Stimulated activated CD8-positive, alpha-beta memory T cell treated with anti-CD3 and anti-CD28 coated beads, Interleukin-4, amount 100 ng/mL, for 48 hours (primary cell): ENCODE measurements around the gene ZNF668.

Source experiments
- DNase-seq: peaks from one replicate; pipeline ENCODE4 v3.0.0-alpha.2; 2020

ZNF668 gene

DNA sequence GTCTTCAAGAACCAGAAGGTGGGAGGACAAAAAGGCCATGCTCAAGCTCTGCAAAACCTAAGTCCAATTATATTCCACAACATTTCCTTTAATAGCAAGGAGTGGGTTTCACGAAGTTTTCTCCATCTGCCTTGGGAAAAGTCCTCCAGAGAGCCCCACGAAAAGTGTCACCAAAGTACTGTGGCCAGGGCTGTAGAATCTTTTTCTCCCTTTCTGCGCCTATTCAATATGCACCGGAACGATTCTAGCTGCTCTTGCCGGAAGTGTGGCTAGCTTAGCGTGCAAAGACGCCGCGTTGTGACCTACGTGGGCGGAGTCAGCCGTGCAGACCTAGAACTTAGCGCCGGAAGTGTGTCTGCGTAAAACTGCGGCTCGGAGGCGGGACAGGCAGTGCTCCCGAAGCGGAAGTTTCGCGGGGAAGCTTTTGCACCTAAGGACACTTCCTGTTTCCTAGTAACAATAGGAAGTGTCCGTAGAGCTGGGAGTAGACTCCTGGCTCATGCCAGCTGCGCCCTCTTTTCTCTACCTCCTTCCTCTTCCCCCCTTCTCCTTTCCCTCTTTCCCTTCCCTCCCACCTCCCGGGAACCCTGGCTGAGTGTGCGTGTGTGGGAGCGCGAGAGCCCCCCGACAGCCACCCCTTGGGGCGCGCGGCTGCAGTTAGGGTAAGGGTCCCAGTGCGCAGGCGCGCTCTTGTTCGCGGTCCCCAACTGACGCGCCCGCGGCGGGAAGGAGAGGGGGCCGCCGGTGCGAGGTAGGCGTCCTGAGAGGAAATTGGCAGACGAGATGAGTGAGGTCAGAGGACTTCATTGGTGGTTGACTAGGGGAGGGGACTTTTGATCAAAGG lies at the start of gene ZNF668, which contains the start of gene ZNF646:
ZNF668 (minus strand) TSS at position 271 of the 844 bp plus-strand sequence. CDS start 9,781 bp downstream, outside the sequence.
ZNF646 (plus strand) TSS at position 453 of the 844 bp plus-strand sequence. CDS start 1,903 bp downstream, outside the sequence.
- DNase-seq, result peak; percentile 98

DNA sequence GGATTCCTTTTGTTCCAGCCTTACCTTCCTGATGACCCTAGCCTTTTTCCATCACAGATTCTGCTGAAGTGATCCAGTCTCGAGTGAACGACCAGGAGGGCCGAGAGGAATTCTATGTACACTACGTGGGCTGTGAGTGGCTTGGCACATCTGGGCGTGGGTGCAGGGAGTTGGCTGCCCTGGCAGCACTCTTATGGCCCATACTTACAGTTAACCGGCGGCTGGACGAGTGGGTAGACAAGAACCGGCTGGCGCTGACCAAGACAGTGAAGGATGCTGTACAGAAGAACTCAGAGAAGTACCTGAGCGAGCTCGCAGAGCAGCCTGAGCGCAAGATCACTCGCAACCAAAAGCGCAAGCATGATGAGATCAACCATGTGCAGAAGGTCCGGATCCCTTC lies 46.1 kb upstream of the ZNF668 start:
- no peak for DNase-seq

DNA sequence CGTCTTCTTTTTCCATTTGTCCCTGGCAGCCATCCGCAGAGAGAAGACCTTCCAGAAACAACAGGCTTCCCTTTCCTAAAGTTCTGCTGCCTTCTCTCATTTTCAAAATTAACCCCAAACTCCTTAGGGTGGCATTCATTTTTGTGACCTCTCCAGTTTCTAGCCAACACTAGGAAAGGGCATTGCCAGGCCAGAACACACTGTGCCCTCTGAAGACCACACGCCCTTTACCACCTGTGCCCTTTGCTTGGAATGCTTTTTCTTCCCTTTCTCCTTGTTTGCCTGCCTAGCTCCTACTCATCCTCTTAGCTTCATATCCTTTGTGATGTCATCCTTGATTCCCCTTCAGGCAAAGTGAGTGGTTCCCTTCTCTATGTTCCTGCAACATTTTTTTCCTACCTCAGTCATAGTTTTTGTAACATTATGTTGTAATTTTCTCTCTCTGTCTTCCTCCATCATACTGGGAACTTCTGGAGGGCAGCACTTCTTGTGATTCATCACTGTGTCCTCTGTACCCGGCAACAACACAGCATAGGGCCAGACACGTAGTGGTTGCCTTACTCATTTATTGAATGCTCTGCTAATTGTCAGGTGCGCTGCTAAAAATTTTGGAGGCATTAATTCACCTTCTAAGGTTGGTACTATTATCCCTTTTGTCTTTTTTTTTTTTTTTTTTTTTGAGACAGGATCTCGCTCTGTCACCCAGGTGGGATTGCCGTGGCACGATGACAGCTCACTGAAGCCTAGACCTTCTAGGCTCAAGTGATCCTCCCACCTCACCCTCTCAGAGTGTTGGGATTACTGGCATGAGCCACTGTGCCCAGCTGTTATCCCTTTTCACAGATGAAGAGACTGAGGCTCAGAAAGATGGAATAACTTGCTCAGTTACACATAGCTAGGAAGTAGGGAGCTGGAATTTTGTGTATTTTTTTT lies 44.4 kb upstream of the ZNF668 start:
- no peak for DNase-seq

DNA sequence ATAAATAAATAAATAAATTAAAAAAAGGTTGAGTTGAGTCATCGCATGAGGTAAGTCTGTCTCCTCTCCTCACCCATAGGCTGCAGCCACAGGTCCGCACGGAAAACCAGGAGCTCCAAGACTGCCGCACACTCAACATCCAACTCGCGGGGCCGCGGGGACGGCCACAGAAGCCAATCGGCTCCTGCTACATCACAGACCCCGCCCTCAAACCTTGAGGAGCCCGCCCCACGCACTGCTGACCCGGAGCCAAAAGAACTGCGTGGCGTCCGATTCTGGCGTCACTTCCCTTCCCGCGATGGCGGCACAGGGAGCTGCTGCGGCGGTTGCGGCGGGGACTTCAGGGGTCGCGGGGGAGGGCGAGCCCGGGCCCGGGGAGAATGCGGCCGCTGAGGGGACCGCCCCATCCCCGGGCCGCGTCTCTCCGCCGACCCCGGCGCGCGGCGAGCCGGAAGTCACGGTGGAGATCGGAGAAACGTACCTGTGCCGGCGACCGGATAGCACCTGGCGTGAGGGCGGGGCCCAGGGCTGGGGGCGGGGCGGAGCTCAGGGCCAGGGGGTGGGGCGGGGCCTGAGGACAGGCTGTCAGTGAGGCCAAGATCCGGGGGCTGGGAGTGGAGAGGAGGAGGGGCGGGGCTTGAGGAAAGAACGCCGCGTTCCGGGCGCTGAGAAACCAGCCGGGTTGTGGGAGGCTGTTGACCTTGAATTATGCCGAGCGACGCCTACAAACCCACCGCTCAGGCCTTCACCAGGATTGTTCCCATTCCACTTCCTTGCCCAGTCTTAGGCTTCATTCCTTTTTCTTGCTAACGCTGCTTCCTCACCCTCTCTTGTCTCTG lies 43.6 kb upstream of the ZNF668 start, which contains the start of gene KAT8:
KAT8 (plus strand) TSS at position 281 of the 839 bp plus-strand sequence; CDS start at position 299, 18 bp downstream.
- DNase-seq, result peak; percentile 98

DNA sequence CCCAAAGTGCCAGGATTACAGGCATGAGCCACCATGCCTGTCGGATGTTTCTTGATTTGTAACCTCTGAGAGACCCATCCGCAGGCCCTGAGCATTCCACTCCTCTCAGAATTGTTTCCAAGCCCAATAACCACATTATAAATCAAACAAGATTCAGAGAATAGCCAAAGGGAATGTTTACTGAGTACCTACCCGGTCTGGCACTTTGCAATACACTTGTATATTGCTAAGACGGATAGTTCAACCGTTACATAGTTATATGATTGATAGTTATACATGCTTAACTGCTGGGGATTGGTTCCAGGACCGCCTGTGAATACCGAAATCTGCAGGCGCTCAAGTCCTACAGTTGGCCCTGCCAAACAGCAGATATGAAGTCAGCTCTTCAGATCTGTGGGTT lies 40.4 kb upstream of the ZNF668 start:
- DNase-seq, result no peak

DNA sequence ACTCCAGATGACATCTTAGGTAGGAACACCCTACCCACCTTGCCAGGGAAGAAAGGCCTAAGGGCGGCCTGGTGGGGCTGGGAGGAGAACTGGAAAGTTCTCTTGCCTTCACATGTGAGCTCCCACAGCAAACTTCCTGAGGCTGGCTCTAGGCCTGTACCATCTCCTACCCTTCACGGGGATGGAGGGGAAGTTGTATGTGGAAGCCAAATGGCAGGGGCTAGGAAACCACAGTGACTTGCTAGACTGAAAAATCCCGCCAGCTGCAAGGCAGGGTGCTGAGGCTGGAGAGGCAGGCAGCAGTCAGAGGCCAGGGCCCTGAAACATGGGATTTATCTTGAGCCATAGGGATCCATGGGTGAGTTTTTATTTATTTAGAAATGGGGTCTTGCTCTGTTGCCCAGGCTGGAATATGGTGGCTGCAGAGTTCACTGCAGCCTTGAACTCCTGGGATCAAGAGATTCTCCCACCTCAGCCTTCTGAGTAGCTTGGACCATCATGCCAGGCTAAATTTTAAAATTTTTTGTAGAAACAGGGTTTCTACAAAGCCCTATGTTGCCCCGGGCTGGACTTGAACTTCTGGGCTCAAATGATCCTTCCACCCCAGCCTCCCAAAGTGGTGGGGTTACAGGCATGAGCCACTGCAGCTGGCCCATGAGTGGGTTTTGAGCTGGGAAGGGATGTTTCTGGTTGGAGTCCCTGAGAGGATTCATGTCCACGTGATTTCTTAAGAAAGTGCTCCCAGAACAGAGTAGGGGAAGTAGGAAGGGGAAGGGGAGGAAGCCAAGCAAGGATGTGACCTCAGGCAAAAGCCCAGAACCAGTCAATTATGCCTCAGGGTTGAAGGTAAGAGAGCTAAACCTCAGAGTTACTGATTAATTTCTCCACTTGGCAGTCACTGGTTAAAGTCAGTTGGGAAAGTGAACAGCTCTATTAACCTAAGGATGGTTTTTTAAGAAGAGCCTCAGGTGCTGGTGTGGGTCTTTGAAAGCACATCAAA lies 39.4 kb upstream of the ZNF668 start:
- no peak for DNase-seq

DNA sequence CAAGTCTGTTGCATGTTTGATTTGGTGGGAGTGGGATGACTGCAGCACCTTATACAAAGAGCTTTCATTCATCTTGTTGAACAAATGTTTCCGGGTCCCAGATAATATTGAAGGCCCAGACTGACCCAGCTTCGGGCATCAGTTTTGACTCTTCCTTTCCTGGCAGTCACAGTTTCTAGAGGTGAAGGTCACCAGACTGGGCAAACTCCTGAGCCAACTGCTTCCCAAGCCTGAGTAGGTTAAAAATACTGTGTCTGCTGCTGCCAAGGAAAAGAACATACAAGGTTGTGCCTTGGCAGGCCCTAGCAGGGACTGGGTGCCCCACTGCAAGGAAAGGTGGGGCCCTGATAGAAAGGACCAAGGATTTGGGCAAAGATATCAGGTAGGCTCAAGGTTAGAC lies 38.7 kb upstream of the ZNF668 start:
- no peak for DNase-seq

DNA sequence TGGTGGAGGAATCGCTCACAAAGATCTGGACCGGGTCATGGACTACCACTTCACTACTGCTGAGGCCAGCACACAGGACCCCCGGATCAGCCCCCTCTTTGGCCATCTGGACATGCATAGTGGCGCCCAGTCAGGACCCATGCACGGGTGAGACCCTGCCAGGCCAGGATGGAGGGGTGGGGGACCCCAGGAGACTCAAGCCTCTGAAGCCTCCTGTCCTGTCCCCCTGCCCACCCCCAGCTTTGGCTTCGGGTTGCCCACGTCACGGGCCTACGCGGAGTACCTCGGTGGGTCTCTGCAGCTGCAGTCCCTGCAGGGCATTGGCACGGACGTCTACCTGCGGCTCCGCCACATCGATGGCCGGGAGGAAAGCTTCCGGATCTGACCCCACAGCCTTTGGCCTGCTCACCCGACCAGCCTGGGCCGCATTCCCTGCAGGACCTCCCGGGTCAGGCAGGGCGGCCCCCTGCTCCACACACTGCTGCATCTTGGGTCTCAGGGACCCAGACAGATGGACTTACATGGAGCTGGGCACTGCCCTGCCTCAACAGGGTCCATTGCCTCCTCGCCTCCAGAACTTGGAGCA lies 37.9 kb upstream of the ZNF668 start:
- DNase-seq, result no peak

DNA sequence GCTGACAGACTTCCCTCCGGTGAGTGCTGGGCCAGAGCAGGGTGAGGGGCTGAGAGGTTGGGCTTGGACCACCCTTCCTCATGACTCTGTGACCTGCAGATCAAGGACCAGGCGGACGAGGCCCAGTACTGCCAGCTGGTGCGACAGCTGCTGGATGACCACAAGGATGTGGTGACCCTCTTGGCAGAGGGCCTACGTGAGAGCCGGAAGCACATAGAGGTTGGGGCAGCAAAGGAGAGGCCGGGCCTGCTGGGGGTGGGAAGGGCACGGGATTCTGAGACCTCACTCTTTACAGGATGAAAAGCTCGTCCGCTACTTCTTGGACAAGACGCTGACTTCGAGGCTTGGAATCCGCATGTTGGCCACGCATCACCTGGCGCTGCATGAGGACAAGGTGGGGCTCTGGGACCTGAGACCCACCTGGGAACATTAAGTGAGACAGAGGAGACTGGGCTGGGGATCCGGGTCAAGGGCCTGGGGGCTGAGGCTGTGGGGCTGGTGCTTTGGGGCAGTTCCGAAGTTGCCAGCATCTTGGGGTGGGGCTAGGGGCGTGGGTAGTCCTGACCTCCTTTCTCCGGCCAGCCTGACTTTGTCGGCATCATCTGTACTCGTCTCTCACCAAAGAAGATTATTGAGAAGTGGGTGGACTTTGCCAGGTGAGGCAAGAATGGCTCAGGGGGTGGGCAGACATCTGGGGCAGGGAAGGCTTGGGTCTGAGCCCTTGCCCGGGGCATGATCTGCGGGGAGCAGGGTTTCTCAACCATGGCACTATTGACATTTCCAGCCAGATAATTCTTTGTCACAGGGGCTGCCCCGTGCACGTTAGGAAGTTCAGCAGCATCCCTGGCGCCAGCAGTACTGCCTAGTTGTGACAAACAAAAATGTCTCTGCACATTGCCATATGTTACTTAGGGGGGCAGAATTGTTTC lies 36.3 kb upstream of the ZNF668 start:
- DNase-seq, result no peak

DNA sequence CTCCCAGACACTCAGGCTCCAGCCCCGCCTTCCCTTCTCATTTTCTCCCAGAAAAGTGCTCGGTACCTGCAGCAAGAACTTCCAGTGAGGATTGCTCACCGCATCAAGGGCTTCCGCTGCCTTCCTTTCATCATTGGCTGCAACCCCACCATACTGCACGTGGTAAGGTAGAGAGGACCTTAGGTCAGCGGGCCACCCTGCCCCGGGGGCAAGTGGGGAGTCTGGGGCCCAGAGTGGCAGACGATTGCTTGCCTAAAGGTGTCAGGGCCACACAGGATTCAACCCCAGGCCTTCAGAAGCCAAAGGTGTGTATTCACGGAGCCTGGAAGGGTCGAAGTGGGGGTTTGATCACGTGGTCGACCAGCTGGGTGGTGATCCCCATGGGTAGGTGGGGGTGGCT lies 35.6 kb upstream of the ZNF668 start:
- no peak for DNase-seq

DNA sequence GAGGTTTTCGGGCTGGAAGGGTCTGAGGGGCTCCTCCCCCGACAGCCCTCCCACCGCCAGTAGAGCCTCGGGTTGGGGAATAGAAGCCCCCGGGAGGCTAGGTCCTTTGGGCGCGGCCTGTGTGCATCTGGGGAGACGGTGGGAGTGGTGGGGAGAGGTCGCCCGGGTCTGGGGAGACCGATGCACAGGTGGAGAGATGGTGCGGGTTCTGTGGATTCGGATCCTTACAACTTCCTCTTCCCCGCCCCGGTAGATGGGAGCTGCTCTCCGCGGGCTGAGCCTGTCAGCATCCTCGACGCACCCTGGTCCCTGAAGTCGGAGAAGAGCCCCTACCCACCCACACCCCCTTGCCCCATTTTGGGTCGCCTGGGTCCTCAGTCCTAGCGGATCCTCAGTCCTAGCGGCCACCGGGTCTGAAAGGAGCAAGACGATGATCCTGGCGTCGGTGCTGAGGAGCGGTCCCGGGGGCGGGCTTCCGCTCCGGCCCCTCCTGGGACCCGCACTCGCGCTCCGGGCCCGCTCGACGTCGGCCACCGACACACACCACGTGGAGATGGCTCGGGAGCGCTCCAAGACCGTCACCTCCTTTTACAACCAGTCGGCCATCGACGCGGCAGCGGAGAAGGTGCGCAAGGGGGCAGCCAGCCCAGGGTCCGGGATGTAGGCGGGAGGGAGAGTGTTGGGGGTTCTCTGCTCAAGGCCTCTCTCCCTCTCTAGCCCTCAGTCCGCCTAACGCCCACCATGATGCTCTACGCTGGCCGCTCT lies 34.9 kb upstream of the ZNF668 start:
- DNase-seq, result no peak

DNA sequence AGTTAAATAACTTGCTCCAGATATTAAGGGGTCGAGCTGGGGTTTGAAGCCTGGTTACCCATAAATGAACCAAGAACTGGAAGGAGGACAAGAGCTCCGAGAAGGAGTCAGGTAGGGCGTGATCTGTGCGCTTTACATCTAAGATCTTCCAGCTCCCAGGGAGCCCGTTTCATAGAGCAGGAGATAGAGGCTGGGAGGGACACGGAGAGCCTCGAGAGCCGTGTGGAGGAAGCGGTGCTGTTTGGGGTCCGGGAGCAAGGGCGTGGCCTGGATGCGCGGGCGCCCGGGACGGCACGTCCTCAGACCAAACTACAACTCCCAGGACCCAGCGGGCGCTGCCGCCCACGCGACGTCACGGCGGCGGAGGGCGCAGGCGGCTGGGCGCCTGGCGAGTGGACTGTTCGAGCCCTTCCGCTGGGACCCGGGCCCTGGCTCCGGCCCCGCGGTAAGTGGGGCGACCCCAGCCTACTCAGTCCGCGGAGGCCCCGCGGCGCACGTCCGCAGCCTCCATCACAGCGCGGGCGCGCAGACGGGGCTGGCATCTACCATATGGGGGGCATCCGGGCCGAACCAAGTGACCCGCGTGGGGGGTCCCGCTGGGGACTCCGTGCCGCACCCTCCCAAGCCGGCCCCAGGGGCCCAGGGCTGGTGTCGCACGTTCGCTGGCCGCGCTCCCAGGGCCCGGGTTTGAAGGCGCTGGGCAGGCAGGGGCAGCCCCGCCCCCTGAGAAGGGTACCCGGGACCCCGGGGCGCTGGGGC lies 34.2 kb upstream of the ZNF668 start, which contains the start of gene BCKDK:
BCKDK (plus strand) TSS at position 352 of the 759 bp plus-strand sequence. CDS start 838 bp downstream, outside the sequence.
- DNase-seq, result peak; percentile 89

DNA sequence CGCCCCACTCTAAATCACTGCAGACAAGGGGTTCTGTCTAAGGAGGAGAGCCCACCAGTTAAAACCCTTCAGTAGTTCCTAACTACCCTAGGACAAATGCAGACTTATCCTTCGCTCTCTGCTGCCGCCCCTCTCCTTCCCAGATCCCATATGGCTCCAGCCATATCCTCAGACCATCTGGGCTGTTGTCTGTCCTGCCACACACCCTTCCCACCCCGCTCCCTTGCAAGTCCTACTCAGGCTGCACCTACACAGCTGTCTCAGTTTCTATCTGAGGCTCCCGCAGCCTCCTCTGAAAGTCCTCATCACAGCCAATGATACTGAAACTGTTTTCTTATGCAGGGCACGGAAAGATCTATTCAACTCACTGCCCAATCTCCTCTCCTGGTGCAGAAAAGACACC lies 33.4 kb upstream of the ZNF668 start:
- peak; percentile 66 for DNase-seq

DNA sequence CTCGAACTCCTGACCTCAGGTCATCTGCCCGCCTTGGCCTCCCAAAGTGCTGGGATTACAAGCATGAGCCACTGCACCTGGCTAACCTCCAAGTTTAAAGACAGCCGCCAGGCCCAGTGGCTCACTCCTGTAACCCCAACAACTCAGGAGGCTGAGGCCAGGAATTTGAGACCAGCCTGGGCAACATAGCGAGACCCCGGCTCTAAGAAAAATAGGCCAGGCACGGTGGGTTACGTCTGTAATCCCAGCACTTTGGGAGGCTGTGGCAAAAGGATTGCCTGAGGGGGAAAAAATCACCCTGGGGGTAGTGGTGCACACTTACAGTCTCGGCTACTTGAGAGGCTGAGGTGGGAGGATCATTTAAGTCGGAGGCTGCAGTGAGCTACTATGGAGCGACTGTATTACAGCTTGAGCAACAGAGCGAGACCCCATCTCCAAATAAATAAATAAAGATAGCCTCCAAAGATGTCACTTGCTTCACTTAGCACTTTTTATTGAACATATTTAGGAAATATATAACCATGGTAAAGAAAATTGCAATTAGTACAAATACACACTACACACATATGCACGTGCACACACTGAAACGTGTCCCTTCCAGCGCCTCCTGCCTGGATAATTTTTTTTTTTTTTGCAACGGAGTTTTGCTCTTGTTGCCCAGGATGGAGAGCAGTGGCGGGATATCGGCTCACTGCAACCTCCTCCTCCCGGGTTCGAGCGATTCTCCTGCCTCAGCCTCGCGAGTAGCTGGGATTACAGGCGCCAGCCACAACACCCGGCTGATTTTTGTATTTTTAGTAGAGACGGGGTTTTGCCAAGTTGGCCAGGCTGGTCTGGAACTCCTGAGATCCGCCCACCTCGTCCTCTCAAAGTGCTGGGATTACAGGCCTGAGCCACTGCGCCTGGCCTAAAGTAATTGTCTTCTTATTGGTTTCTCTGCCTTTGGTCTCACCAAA lies 32.7 kb upstream of the ZNF668 start:
- DNase-seq, result no peak

DNA sequence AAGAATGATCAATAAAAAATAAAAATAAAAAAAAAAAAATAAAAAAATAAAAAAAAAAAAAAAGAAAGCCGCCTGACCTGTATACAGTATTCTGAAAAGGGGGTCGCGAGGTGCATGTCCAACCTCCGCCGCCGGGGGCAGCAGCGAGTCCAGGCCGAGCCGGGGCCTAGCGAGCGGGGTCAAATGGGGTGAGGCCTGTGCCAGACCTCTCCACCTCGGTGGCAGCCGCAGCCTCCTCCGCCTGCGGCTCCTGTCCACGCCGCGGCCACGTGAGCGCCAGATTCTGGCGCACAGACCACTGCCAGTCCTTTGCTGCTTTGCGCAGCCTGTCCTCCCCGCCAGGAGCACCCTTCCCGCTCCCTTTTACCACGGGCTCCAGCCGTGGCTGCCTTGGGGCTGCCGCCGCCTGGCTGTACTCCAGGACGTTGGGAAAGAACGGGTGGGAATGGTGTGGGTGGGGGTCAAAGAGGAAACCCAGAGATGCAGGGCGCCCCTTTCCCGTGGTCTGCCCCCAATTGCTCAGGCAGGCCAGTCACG lies 31.7 kb upstream of the ZNF668 start:
- peak; percentile 98 for DNase-seq
